Mammary epithelial cell (primary cell): ENCODE measurements around the gene MAGEF1.

Experiments used
- EZH2 ChIP-seq: IDR thresholded peaks from 2 replicates; pipeline ENCODE4 v1.6.1; 2012; ENCODE audit warnings: low read length, inconsistent platforms, borderline replicate concordance
- TF ChIP-seq, protein P1 (sequence below), 2 donors: IDR thresholded peaks in 1 of 2; conservative IDR thresholded peaks in 1 of 2; 2 replicates each; pipeline ENCODE4 v1.5.1; 2011 to 2012; ENCODE audit warnings: inconsistent platforms in 2 of 2, low read length in 2 of 2, mild to moderate bottlenecking in 2 of 2, control low read depth in 1 of 2, low read depth in 1 of 2; ENCODE audit not compliant: insufficient read depth in 1 of 2; ENCODE audit errors: extremely low read depth in 1 of 2

DNA sequence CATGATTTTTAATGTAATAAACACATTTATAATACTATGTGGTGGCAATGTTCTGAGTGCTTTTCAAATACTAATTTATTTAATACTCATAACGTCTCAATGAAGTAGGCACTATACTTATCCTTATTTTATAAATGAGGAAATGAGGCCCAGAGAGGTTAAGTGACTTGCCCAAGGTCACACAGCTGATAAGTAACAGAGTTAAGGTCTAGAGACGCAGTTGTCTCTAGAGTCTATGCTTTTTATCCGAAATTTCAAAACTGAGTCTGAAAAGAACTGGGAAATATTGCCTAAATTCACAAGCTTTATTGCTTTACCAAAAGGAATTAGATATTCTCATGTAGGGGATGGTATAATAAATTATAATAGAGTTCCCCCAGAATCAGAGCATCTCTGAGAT is 31.4 kb upstream of the MAGEF1 start:
- TF ChIP-seq, protein P1, sequence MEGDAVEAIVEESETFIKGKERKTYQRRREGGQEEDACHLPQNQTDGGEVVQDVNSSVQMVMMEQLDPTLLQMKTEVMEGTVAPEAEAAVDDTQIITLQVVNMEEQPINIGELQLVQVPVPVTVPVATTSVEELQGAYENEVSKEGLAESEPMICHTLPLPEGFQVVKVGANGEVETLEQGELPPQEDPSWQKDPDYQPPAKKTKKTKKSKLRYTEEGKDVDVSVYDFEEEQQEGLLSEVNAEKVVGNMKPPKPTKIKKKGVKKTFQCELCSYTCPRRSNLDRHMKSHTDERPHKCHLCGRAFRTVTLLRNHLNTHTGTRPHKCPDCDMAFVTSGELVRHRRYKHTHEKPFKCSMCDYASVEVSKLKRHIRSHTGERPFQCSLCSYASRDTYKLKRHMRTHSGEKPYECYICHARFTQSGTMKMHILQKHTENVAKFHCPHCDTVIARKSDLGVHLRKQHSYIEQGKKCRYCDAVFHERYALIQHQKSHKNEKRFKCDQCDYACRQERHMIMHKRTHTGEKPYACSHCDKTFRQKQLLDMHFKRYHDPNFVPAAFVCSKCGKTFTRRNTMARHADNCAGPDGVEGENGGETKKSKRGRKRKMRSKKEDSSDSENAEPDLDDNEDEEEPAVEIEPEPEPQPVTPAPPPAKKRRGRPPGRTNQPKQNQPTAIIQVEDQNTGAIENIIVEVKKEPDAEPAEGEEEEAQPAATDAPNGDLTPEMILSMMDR (conservative IDR thresholded peaks at IDR 0.05 in 1 of 2, IDR thresholded peaks at IDR 0.05 in 1 of 2; ENCODE audit: extremely low read depth in 1 of 2, insufficient read depth in 1 of 2, low read depth in 1 of 2, low read length in 2 of 2): no peak
- no peak for TF ChIP-seq EZH2
